Tibial artery (tissue), 4 donors: ENCODE results near the gene MAGI2.

ENCODE experiments used
- DNase-seq, 2 donors: peaks; one replicate each; pipeline ENCODE4 v3.0.0-alpha.2; 2019
- H3K27ac ChIP-seq, 2 donors: fragments of 200-600 bp; sonication (generic) in 1 of 2; 1 replicate in 1 of 2; 2 replicates in 1 of 2; pipeline ENCODE4 v1.5.1; 2018 to 2019; ENCODE audit warnings: mild to moderate bottlenecking in 1 of 2
- H3K27me3 ChIP-seq, 2 donors: fragments of 200-600 bp; sonication (generic) in 1 of 2; one replicate each; pipeline versions ENCODE4 v1.5.1 to v1.6.0; 2016 to 2019
- H3K36me3 ChIP-seq, 3 donors: fragments of 200-600 bp; sonication (generic) in 2 of 3; one replicate each; pipeline ENCODE4 v1.5.1; 2016 to 2019; ENCODE audit warnings: mild to moderate bottlenecking in 2 of 3
- H3K4me1 ChIP-seq, 4 donors: fragments of 200-600 bp; sonication (generic) in 2 of 4; 1 replicate in 3 of 4; 2 replicates in 1 of 4; pipeline ENCODE4 v1.5.1; 2016 to 2019
- H3K4me3 ChIP-seq, 2 donors: fragments of 200-600 bp; sonication (generic) in 1 of 2; 1 replicate in 1 of 2; 2 replicates in 1 of 2; pipeline ENCODE4 v1.5.1; 2018 to 2019; ENCODE audit warnings: mild to moderate bottlenecking in 2 of 2
- H3K9me3 ChIP-seq, 3 donors: fragments of 200-600 bp; sonication (generic) in 1 of 3; one replicate each; pipeline ENCODE4 v1.5.1; 2016 to 2019
- intact Hi-C: fragments of 100-400 bp; cut with DNase I; formaldehyde crosslinking; loops from one replicate; pipeline ENCODE4 v1.15.0; 2023; ENCODE audit warnings: low total_unique reads
- TF ChIP-seq, protein P1 (sequence below), 2 experiments: fragments of 200-600 bp in 1 of 2; fragments of 450-650 bp in 1 of 2; IDR thresholded peaks; one replicate each; pipeline ENCODE4 v1.5.1; 2017 to 2019; ENCODE audit warnings: antibody characterized with exemption in 2 of 2, mild to moderate bottlenecking in 1 of 2, moderate library complexity in 1 of 2

MAGI2 gene

DNA sequence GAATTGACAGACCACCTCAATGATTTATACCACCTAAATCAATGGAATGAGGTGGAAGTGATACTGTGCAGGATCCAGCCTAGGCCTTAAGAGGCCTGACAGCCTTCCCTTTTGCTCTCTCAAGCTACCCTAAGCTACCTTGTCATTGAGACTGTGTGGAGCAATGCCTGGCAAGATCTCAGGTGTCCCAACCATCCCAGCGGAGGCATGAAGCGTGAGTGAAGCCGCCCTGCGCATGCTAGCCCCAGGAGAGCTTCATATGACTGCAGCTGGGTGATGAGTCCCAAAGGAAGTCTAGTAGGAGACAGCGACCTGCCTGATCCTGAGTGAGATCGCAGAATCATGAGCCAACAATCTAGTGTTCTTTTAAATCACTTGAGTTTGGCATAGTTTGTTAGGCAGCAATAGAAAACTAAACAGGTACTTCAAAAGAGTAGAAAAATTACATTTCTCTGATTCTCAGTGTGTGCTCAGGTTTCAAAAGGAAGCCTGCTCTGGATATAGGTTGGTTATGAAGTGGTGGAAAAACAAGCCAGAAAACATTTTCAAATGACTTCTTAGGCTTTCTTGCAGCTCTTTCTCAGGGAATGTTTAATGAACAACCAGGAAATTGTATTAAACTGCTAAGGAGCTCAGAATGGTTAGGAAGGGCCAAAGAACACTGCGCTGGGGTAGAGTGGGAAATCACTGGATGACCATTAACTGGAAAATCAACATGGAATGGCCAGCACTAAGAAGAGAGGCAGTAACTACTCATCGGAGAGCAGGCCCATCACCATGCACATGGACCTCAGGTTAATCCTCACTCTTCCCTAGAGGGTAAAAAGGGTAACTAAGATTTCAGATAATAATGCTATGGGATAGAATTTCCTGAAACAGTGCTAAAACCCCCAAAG, 1119.7 kb downstream of the MAGI2 start:
- Histone ChIP-seq H3K27ac (no peak overlapping the region), H3K9me3 (no peaks in the 10 kb centered on the region), H3K27me3 (no peaks in the 10 kb centered on the region), H3K4me1 (no peaks in the 10 kb centered on the region), H3K4me3 (no peak overlapping the region), H3K36me3 (no peaks in the 10 kb centered on the region)
- intact Hi-C loops = no loop called here
- no peak for DNase-seq
- TF ChIP-seq, protein P1, sequence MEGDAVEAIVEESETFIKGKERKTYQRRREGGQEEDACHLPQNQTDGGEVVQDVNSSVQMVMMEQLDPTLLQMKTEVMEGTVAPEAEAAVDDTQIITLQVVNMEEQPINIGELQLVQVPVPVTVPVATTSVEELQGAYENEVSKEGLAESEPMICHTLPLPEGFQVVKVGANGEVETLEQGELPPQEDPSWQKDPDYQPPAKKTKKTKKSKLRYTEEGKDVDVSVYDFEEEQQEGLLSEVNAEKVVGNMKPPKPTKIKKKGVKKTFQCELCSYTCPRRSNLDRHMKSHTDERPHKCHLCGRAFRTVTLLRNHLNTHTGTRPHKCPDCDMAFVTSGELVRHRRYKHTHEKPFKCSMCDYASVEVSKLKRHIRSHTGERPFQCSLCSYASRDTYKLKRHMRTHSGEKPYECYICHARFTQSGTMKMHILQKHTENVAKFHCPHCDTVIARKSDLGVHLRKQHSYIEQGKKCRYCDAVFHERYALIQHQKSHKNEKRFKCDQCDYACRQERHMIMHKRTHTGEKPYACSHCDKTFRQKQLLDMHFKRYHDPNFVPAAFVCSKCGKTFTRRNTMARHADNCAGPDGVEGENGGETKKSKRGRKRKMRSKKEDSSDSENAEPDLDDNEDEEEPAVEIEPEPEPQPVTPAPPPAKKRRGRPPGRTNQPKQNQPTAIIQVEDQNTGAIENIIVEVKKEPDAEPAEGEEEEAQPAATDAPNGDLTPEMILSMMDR (IDR thresholded peaks at IDR 0.05) = no peak

DNA sequence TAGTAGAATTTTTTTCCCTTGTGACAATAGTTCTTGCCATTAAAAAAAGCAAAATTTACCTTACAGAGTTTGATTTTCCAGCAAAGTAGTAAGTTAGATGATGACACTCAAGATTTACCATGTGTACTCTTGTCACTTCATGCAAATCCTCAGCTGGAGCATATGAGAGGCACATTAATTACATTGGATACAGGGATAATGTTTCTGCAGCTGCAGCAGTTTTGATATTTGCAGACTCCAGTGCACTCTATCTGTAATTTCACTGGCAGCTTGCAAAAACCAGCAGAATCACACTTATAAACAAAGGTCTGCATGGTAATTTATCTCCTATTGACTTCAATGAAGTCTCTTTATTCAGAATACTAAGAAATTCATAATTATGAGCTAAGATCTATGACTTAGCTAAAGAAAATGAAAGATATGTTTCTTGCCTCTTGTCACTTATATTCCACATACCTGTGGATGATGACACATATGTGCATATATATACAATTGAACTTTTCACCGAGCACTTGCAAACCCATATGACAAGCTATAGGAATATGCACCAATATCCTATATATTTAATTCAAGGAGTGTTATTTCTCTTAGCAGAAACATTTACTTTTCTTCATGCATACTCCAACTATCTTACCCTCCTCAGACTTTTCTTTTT, 1124.3 kb downstream of the MAGI2 start:
- Histone ChIP-seq H3K4me3 (no peak overlapping the region), H3K27me3 (no peaks in the 10 kb centered on the region), H3K27ac (no peak overlapping the region), H3K36me3 (no peaks in the 10 kb centered on the region), H3K4me1 (peaks cover 0 to 10% (median 9%) of the 10 kb centered on the region in 4 donors), H3K9me3 (no peaks in the 10 kb centered on the region)
- TF ChIP-seq, protein P1 (IDR thresholded peaks at IDR 0.05) = no peak
- intact Hi-C loops = no loop called here
- DNase-seq = no peak

DNA sequence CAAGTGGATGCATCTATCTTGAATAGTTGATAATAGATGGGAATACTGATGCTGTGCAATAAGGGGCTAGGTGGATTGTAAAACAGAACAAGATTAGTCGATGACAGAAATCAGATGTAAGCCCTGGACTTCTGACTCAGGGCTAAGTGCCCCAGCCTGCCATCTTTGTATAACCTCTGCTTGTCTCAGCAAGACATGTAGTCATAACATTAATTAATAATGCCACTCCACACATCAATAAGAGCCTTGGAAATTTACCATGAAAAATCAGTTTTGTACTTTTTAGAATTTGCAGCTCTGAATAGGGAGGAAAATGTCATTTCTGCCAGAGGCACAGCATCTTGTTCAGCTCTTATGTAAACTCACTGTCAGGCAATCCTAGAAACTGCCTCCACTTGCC, 1125.7 kb downstream of the MAGI2 start:
- H3K4me3 ChIP-seq = no peak overlapping the region
- intact Hi-C loops = no loop called here
- no peak for DNase-seq
- peaks cover 0 to 16% (median 9%) of the 10 kb centered on the region in 4 donors for H3K4me1 ChIP-seq
- no peak overlapping the region for H3K27ac ChIP-seq
- TF ChIP-seq, protein P1 (IDR thresholded peaks at IDR 0.05) = no peak
- no peaks in the 10 kb centered on the region for H3K36me3 ChIP-seq
- no peaks in the 10 kb centered on the region for H3K9me3 ChIP-seq
- H3K27me3 ChIP-seq = no peaks in the 10 kb centered on the region

DNA sequence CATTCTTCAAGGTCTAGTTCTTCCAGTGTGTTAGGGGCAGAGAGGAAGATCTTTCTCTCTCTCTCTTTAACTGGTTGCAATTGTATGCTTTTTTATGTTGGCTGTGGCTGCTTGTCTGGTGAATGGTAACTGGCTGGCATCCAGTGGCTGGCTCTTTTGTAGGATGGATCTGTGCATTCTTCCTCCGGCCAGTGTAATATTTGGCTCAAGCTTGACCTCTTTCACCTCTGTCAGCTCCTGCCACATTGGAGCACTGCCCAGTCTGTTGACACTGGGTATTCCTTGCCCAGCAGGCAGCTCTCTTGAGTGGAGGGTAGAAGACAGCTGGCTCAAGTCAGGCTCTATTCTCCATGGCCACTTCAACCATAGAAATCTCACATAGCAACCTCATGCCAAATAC, 1126.6 kb downstream of the MAGI2 start:
- TF ChIP-seq, protein P1 (IDR thresholded peaks at IDR 0.05) = no peak
- Histone ChIP-seq H3K4me1 (peaks cover 0 to 16% (median 9%) of the 10 kb centered on the region in 4 donors), H3K9me3 (no peaks in the 10 kb centered on the region), H3K27ac (no peak overlapping the region), H3K36me3 (no peaks in the 10 kb centered on the region), H3K27me3 (no peaks in the 10 kb centered on the region), H3K4me3 (no peak overlapping the region)
- DNase-seq = no peak
- intact Hi-C loops = no loop called here

DNA sequence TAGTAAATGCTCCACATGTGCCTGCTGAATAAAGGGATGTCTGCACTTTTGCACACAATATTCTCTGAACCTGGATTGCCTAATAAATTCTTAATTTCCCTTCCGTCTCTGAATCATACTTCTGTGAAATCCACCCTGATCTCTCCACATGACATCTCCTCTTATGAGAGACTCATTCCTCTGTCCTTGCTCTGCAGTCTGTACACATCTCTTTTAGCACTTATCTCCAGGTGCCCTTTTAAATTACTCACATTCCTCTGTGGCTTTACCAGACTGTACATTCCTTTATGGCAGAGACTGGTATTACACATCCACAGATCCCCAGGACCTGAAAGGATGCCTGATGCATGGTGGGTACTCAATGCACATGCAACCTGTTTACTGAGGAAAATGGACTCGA, 1127.3 kb downstream of the MAGI2 start:
- H3K4me1 ChIP-seq = peaks cover 0 to 16% (median 9%) of the 10 kb centered on the region in 4 donors
- H3K27me3 ChIP-seq = no peaks in the 10 kb centered on the region
- H3K27ac ChIP-seq = no peak overlapping the region
- H3K36me3 ChIP-seq = no peaks in the 10 kb centered on the region
- H3K9me3 ChIP-seq = no peaks in the 10 kb centered on the region
- TF ChIP-seq, protein P1 (IDR thresholded peaks at IDR 0.05) = no peak
- intact Hi-C loops = no loop called here
- DNase-seq = no peak
- H3K4me3 ChIP-seq = no peak overlapping the region
